ACHN (cell line): ENCODE measurements around the gene PKHD1.

Experiments used
- DNase-seq: peaks from one replicate; pipeline ENCODE4 v3.0.0-alpha.2; 2015
- in situ Hi-C: cut with HindIII; loops from 2 replicates; pipeline ENCODE4 v1.10.0; 2017; ENCODE audit warnings: low sequenced_read_pairs, low pct_ligation_motif_present, low pct_unique_long_range_greater_than_20kb

PKHD1 gene

GRCh38 chr6:51843456-51844056, 243.9 kb downstream of the PKHD1 start:
- no peak for DNase-seq
- in situ Hi-C loops = no loop called here

DNA sequence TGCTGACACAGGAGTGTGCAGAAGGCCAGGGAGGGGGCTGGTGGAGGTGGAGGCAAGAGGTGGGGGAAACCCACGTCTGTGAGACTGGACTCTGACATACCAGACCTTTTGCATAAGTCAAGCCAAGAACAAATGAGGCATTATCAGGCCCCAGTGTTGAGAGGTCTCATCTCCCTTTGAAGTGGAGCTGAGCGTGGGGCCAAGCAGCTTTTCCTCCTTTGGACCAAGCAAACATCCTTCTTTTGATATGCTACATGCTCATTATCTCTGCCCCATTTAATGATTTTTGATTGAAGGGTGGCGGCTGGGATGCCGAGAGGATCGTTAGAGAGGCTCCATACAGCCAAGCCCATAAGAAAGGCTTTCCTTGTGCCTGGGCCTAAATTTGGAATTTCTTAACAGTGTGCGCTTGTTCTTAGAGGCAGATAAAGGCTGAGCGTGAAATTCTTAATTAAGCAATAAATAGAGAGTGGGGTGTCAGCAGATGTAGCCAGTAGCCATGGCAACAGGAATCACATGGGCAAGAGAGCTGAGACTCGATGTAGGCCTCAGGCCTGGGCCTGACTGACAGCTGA, 244.5 kb downstream of the PKHD1 start:
- no peak for DNase-seq
- in situ Hi-C loops = no loop called here

DNA sequence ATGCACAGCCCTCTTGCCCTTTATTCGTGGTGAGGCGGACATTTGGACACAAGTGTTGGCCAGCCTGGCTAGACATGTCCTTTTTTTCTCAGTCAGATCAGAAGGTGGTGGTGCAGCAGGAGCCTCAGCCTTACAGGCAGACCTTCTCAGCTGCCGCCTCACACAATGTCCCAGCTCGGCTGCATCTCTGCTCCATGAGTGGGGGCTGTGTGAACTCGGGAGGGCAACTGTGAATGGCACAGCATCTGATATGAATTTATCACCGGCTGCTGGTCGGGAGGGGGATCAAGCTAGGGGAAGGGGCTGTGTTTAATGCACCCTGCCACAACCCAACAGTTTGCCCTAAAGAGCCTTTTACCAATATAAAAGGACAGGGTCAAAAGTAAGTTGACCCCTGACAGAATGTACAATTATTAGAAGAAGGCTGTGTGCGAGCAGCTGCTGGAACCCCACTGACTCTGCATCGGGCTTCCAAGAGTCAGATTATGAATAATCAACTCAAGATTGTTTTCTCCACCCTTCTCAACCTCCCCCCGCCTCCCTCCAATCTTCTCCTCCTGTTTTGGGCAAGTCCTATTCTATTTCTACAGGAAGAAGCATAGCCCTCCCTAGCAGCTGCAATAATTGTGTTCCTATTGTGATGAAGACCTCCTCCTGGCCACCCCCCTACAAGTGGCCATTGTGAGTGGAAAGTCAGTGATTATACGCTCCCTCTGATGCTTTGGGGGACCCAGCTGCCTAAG, 245.2 kb downstream of the PKHD1 start:
- no peak for DNase-seq
- in situ Hi-C loops = no loop called here

DNA sequence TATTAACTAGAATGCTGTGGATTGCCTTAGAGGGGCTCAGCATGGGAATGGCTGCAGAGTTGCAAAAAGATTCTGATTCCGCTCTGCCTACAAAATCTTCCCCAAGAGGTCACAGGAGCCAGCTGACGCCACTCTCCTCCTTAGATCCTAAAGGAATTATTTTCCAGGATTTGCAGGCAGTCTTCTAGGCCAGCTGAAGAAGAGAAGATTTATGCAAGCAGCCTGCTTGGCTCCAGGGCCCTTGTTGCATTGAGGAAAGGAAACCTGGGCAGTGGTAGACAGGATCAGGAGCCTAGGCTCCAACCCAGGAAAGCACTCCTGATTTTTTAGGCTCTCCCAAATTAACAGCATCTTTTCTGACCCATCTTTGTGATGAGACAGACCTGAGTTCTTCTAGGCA, 245.8 kb downstream of the PKHD1 start:
- DNase-seq = no peak
- in situ Hi-C loops = no loop called here

DNA sequence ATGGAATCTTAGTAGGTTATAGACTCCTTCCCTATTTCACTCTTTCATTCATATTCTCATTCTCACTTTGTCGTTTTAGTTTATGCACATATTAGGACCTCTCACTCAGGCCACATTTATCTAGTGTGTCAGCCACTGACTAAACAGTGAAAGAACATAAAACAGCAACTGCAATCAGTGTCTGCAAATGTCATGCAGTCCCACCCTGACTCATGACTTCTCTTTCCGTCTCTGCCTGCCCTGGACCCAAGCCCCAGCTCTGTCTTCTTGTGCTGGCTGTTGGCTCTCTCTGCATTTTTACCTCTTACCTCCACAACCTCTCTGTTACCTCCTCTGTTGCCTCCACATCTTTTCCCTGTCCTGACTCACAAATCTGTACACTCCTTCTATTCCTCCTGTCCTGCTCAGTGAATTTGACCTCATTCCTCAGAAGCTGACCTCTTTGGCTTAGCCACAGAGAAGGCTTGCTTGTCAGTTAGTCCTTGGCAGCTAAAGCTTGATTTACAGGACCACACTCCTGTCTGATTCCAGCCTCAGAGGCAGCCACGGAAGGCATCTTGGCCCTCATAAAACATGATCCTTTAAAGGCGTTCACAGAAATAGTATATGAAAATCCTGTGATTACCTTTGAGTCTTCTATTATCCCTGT, 247.6 kb downstream of the PKHD1 start:
- in situ Hi-C loops = no loop called here

GRCh38 chr6:51830666-51831065, 256.7 kb downstream of the PKHD1 start:
- in situ Hi-C loops = no loop called here
- DNase-seq = no peak

More for the DNA sequence above, 247.6 kb downstream of the PKHD1 start:
- no peak for DNase-seq

GRCh38 chr6:51827580-51827979, 259.8 kb downstream of the PKHD1 start:
- in situ Hi-C loops = no loop called here
- DNase-seq = no peak

DNA sequence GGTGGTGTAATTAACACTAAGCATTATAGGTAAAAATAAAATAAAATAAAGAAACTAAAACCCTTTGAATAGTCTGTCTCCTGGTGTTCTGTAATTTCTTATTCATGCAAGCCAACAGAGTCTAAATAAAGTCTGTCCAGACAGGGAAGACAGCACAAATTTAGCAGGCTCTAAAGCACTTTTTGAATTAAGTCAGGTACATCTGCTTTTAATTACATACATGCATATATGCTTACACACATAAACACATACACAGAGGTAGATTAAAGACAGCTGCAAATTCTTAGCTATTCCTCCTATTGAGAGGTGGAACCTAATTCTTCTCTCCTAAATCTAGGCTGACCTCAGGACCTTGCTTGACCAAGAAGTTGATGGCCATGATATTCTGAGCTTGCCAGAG, 262.5 kb downstream of the PKHD1 start:
- no peak for DNase-seq
- in situ Hi-C loops = no loop called here

DNA sequence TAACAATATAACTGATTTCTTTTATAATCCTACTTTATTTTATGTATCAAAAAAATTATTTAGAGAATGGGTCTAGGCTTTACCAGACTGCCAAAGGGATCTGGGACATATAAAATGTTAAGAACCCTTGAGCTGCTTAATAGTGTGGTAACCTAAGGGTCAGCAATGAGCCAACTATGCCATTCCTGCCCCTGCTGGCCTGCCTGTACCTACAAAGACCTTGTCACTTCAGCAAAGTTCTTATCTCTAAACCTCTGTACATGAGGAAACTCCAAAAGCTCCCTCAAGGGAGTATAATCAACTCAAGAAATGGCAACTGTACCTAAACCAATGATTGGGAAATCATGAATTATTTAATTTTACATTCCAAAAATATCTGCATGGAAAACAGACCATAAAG, 266.9 kb downstream of the PKHD1 start:
- in situ Hi-C loops = no loop called here
- DNase-seq = no peak

DNA sequence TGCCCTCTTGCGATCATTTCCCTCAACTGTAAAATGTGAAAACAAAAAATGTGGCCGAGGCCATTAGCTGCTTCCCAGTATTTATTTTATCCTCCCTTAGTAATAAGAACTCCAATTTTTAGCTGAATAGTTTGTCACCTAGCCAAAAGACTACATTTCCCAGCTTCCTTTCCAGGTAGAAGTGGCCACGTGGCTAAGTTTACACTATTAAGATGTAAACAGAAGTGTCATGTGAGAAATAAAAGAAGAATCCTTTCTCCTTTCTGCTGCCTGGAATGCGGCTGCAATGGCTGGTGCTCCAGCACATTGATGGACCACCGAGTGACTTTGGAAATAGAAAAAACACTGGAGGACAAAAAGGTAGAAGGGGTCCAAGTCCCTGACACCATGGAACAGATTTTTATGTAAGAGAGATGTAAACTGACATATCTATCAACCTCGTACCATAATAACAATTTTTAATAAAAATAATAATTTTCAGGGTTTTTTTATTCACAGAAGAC, 268.8 kb downstream of the PKHD1 start:
- DNase-seq = no peak
- in situ Hi-C loops = no loop called here

GRCh38 chr6:51817832-51818231, 269.6 kb downstream of the PKHD1 start:
- DNase-seq = no peak
- in situ Hi-C loops = no loop called here

DNA sequence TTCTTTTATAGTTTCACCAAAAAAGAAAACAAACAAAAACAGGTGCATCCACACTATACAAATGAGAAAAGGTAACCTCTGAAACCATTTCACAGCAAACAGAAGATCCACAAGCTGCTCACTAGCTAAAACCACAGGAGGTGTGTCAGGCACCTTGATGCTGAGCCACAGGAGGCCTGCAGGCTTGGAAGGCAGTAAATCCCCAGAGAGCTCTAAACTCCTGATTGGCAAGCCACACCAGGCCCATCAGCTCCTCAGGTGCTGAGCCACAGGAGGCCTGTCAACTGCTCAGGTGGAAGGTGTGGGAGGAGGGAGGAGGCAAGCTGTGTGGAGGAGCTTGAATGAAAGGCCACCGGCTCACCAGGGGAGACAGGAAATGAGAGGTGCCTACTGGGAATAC, 273.0 kb downstream of the PKHD1 start:
- in situ Hi-C loops = no loop called here
- DNase-seq = no peak

DNA sequence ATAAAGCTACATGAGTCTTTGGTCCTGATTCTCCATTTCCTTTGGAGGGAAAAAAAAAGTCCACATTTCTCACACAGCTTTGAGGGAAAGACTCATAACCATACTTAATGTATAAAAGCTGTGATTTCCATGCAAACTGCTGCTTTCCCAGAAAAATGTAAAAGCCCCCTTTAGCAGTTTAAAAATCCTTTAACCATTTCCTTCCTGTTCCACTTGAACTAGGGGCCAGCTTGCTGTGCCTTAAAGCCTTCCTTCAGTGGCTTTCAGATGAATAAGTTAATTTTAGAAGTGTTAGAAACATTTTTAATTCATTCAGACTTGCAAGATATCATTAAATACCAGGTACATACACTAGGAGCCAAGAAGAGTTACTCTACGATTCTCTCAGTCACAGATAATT, 273.5 kb downstream of the PKHD1 start:
- no peak for DNase-seq
- in situ Hi-C loops = no loop called here

GRCh38 chr6:51812231-51812630, 275.2 kb downstream of the PKHD1 start:
- in situ Hi-C loops = no loop called here
- DNase-seq = no peak

- DNase-seq = no peak
- in situ Hi-C loops = no loop called here
Measured at GRCh38 chr6:51805517-51805916, 281.9 kb downstream of the PKHD1 start.

DNA sequence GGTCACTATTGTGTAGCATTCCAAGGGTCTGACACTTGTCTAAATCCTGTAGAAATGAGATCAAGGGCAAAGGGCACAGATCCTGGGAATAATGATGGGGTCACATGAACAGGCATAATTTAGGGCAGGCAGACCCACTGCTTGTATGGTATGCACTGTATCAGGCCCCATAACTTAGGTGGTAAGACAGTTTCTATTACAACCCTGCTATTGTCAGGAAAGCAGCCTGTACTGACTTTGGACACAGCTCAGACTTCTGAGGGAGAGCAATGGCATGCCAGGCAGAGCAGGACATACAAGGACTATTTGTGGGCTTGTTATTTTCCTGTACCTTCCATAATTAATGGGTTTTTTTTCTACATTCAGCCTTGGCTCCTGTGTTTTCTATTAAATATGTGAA, 286.8 kb downstream of the PKHD1 start:
- no peak for DNase-seq
- in situ Hi-C loops = no loop called here

DNA sequence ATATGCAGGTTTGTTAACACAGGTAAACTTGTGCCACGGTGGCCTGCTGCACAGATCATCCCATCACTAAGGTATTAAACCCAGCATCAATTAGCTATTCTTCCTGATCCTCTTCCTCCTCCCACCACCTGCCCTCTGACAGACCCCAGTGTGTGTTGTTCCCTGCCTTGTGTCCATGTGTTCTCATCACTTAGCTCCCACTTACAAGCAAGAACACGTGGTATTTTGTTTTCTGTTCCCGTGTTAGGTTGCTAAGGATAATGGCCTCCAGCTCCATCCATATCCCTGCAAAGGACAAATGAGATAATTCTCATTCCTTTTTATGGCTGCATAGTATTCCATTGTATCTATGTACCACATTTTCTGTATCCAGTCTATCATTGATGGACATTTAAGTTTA, 294.0 kb downstream of the PKHD1 start:
- in situ Hi-C loops = no loop called here
- DNase-seq = no peak

GRCh38 chr6:51792273-51793030, 295.0 kb downstream of the PKHD1 start:
- in situ Hi-C loops = no loop called here
- no peak for DNase-seq

DNA sequence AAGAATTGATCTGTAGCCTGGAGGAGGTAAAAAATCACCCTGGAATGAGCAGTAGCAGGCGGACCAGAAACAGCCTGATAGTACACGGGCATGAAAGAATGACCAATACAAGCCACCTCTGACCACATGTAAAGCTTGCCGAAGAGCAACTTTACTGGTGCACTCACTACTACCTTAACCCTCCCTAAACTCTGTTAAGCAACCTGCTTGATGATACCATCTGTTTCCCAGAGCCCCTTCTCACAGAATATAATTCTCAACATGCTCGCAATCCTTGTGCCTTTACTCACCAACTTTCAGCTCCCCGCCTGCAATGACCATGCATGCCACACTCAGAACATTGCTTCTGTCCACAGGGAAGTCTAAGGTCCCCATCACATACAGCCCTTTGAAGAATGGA, 296.5 kb downstream of the PKHD1 start:
- DNase-seq = no peak
- in situ Hi-C loops = no loop called here
